Tongue (tissue), 2 donors: Measurements from ENCODE around the gene SRI. TPM values are rescaled to one million over a fixed set of nuclear protein-coding genes. Genes with fewer than 3 reads are reported as not detected.
"Not testable (repeated sequence)": the region's sequence is repeated elsewhere in the genome, so short reads cannot be mapped to it uniquely, and the experiment has no call there.

ENCODE experiments used
- DNase-seq: peaks from one replicate; pipeline ENCODE4 v3.0.0-alpha.2; 2015
- total RNA-seq: library from RNA; depleted of rRNA; stranded (reverse); fragments of >200 nt; gene quantifications from one replicate; pipeline ENCODE4 v1.2.3, GENCODE V29; 2014

Gene SRI
- total RNA-seq, 1 donor from 2014 or later: 57.3 TPM

DNA sequence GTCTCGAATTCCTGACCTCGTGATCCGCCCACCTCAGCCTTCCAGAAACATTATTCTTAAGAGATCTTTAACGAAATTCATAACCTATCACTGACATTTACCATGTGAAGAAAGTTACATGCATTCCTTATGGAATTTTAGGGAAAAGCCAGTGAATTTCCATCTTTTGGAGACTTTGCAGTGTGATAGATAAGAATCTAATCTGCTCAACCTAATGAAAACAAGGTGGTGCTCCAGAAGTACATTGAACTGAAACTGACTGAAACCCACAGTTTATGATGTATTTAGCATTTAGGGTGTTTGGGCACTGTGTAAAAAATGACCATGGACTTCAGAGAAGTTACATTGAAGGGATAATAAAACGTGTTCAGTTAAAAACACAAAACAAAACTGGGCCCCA, 43.6 kb downstream of the SRI start:
- no peak for DNase-seq

DNA sequence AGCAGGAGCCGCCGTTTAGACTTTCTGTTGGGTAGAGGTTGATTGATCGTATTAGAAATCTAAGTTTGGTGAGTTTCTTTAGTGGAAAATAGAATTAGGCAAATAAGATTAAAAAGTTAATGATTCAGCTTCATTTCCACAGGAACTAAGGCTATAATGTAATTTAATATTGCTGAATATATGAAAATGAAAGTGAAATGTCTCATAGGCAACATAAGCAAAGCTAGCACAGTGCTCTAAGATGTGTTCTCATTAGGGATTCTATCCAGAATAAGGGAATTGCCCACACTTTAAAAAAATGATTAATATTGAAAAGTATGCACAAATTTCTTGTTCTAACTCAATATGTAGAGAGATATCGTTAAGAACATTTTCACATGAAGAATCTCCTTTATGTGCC, 47.0 kb downstream of the SRI start:
- no peak for DNase-seq

DNA sequence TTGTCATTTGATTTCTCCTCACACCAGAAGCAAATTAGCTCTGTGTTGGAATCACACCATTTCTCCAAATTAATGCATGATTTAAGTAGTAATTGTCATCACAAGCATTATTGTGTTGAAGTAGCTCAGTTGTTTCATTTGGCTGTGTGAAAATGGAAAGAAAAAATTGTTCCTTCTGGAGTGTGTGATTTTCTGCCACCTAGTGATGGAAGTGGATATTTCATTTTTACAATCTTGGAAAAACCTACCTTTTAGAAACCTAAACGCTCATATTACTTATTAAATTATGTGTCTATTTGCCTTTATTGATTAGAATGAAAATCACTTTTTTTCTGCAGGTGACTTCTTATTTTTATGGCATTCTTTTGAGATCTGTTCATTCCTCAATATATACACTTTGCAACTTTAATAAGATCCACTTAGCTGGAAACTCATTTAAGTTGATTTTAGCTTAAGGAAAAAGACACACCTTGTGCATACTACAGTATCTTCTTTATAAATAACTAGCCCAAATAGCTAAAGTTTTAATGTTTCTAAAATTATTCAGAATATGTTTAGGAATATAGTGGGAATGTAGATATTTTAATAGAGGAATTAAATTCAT, 50.0 kb downstream of the SRI start:
- DNase-seq: peak; percentile 53

DNA sequence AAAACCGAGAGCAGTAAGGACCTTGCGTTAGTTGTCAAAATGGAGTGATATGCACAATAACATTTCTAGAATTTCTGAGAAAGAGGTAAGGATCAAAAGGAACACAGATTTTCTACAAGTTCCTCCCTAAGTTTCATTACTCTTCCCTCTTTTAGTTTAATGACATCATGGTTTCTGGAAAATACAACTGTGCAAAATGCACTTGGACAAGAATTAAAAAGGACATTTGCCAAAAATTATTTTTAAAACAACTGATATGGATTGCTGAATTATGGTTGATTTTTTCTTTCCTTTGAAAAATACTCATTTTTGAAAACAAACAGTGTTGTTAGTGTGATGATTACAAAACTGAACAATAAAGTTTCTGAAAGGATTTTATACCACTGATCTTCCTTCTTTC, 52.1 kb downstream of the SRI start:
- no peak for DNase-seq

DNA sequence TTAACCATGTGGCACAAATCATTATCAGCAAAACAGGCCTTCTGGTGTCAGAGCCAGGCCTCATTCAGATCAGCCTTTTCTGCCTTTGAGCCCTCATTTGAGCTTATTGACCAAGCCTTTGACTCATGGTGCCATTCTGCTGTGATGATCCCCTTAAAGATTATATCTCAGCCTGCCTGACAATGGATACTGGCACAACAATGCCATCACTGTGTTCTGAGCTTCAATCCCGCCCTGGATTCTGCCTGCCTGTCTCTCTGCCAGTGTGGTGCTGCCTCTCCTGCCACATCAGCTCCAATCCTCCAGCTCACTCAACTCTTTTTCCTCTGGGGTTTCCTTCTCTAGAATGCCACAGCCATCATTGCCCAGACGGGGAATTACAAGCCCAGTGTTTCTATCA, 52.6 kb downstream of the SRI start:
- no peak for DNase-seq

DNA sequence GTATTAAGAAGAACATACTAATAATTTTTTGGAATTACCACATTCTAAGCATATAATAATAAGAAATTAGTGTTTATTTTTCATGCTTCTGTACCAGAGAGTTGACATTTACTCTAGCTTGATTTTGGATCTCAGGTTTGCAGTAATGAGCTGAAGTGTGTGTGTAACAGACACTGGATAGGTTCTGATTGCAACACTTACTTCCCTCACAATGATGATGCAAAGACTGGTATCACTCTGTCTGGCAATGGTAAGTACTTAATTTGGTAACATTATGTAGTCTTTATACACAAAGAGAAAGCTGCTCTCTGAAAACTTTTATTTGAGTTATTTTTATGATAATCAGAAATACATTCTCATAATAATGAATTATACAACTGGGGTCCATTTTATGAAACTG, 54.1 kb downstream of the SRI start:
- no peak for DNase-seq

DNA sequence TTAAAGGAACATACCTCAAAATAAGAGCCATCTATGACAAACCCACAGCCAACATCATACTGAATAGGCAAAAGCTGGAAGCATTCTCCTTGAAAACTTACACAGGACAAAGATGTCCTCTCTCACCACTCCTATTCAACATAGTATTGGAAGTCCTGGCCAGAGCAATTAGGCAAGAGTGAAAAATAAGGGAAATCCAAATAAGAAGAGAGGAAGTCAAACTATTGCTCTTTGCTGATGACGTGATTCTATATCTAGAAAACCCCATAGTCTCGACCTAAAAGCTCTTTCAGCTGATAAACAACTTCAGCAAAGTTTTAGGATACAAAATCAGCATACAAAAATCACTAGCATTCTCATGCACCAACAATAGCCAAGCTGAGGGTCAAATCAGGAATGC, 60.1 kb downstream of the SRI start:
- DNase-seq: not testable (repeated sequence)

DNA sequence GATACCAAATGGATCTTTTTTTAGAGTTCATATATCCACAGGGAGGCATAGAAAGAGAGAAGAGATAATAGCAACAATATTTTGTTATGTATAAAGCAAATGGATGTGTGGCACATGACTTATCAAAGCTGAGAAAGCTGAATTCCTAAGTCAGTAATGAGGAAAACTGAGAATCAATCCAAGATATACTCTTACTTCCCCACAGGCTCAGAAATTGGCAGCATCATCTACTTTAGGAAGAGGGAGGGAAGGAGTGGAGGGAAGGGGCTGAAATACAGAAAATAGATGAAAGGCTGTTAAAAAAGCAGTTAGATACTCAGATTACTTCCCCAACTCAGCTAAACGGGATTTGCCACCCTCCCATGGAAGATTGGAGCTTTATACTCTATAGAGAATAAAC, 63.5 kb downstream of the SRI start:
- no peak for DNase-seq

DNA sequence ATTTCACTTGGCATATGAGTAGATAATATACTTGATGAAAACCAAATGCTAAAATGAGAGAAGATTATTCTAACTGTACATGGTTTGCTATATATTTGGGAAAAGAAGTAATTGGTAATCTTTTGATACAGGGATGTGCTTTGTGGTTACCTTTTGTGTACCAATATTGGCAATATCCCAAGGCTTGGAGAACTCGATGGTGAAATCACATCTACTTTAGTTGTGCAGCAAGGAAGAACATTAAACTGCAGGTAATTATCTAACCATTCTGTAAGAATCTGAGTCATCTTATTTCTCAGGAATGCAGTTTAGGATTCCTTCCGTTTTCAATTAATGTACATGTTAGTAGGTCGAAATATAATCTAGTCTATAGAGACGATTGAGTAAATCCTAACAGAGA, 64.1 kb downstream of the SRI start:
- DNase-seq: no peak

Other genes with a start within 250 kb of the SRI start
- 11.9 TPM for gene STEAP4, start 86.9 kb upstream of the SRI start, total RNA-seq